RWPE2 (cell line): ENCODE data around the gene ABL1.

Experiments
- ATAC-seq: fragments of 200-7000 bp; cut with Tn5 transposase; 3 replicates; pipeline ENCODE4 v1.9.1; 2021; ENCODE audit warnings: low read depth
- DNase-seq: peaks from one replicate; pipeline ENCODE4 v3.0.0-alpha.2; 2020; ENCODE audit warnings: low spot score
- H3K27ac ChIP-seq: fragments of 450-650 bp; 2 replicates; pipeline ENCODE4 v1.5.1; 2017; ENCODE audit warnings: mild to moderate bottlenecking; ENCODE audit not compliant: poor library complexity, severe bottlenecking
- H3K27me3 ChIP-seq: fragments of 250-450 bp; sonication (Bioruptor Pico); 2 replicates; pipeline ENCODE4 v1.5.1; 2021; ENCODE audit warnings: mild to moderate bottlenecking, moderate library complexity; ENCODE audit not compliant: insufficient read depth, poor library complexity, severe bottlenecking
- H3K36me3 ChIP-seq: fragments of 250-450 bp; sonication (Bioruptor Pico); 2 replicates; pipeline ENCODE4 v1.5.1; 2020; ENCODE audit warnings: low read depth, mild to moderate bottlenecking, moderate library complexity
- H3K4me1 ChIP-seq: fragments of 250-450 bp; sonication (Bioruptor Pico); 2 replicates; pipeline ENCODE4 v1.5.1; 2021; ENCODE audit warnings: mild to moderate bottlenecking, moderate library complexity; ENCODE audit not compliant: insufficient read depth, poor library complexity, severe bottlenecking
- H3K4me3 ChIP-seq: fragments of 250-450 bp; sonication (Bioruptor Pico); 2 replicates; pipeline ENCODE4 v1.5.1; 2021; ENCODE audit warnings: mild to moderate bottlenecking, moderate library complexity; ENCODE audit not compliant: severe bottlenecking
- H3K9me3 ChIP-seq: fragments of 250-450 bp; sonication (Bioruptor Pico); 2 replicates; pipeline ENCODE4 v1.5.1; 2021; ENCODE audit warnings: mild to moderate bottlenecking, moderate library complexity; ENCODE audit not compliant: severe bottlenecking
- TF ChIP-seq, protein P1 (sequence below): fragments of 450-650 bp; IDR thresholded peaks from one replicate; pipeline ENCODE4 v1.5.1; 2017; ENCODE audit warnings: mild to moderate bottlenecking, moderate library complexity; ENCODE audit not compliant: poor library complexity, severe bottlenecking

Gene ABL1

DNA sequence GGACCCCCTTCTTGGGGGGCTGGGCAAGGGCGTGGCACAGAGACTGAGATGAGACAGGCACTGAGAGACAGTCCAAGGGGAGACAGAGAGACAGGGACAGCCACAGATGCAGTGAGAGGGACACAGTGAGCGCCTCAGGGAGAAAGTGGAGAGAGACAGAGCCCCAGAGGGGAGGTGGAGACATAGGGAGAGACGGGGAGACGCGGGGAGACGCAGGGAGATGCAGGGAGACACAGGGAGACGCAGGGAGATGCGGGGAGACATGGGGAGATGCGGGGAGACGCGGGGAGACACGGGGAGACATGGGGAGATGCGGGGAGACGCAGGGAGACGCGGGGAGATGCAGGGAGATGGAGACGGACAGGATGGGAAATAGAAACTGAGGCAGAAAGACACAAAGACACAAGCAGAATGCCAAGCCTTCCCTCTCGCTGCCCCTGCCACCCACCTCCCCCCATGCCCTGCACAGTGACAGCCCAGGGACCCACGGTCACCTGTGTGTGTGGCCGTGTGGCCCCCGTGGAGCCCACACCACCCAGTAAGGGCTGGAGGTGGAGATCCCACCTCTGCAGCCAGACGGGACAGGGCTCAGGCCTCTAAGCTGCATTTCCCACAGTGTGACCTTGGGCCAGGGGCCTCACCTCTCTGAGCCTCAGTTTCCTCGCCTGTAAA lies 95.2 kb downstream of the ABL1 start:
- no peaks in the 10 kb centered on the region for H3K27me3 ChIP-seq
- ATAC-seq (no peak), DNase-seq (no peak)
- no peak overlapping the region for H3K27ac ChIP-seq
- no peak overlapping the region for H3K4me3 ChIP-seq
- H3K4me1 ChIP-seq: peaks cover 43% of the 10 kb centered on the region
- H3K9me3 ChIP-seq: peaks cover 2% of the 10 kb centered on the region
- no peaks in the 10 kb centered on the region for H3K36me3 ChIP-seq
- TF ChIP-seq, protein P1, sequence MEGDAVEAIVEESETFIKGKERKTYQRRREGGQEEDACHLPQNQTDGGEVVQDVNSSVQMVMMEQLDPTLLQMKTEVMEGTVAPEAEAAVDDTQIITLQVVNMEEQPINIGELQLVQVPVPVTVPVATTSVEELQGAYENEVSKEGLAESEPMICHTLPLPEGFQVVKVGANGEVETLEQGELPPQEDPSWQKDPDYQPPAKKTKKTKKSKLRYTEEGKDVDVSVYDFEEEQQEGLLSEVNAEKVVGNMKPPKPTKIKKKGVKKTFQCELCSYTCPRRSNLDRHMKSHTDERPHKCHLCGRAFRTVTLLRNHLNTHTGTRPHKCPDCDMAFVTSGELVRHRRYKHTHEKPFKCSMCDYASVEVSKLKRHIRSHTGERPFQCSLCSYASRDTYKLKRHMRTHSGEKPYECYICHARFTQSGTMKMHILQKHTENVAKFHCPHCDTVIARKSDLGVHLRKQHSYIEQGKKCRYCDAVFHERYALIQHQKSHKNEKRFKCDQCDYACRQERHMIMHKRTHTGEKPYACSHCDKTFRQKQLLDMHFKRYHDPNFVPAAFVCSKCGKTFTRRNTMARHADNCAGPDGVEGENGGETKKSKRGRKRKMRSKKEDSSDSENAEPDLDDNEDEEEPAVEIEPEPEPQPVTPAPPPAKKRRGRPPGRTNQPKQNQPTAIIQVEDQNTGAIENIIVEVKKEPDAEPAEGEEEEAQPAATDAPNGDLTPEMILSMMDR: no peak

DNA sequence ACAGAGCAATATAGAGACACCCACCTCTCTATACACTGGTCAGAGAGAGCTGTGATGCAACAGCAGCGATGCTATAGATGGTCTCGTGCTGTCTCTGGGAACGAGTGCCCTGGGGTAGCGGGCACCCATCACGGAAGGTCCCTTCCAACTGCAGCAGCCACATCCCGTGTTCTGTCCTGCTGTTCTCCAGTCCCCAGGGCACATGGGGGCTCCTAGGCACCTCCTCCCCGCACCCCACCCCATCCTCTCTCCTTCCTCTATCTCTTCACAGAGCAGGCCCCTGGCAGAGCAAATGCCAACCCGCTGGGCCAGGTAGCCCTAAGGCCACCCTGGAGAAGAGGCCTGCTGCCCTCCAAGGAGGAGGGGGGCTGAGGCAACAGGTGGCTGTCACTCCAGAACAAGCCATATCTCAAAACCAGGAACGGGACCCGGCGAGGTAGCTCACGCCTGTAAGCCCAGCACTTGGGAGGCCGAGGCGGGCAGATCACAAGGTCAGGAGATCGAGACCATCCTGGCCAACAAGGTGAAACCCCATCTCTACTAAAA lies 95.8 kb downstream of the ABL1 start:
- Histone ChIP-seq H3K27me3 (no peaks in the 10 kb centered on the region), H3K4me1 (peaks cover 44% of the 10 kb centered on the region), H3K4me3 (no peak overlapping the region), H3K9me3 (peaks cover 2% of the 10 kb centered on the region), H3K36me3 (no peaks in the 10 kb centered on the region), H3K27ac (peak overlapping the region; percentile 70)
- TF ChIP-seq, protein P1: no peak
- no peak for ATAC-seq
- no peak for DNase-seq

DNA sequence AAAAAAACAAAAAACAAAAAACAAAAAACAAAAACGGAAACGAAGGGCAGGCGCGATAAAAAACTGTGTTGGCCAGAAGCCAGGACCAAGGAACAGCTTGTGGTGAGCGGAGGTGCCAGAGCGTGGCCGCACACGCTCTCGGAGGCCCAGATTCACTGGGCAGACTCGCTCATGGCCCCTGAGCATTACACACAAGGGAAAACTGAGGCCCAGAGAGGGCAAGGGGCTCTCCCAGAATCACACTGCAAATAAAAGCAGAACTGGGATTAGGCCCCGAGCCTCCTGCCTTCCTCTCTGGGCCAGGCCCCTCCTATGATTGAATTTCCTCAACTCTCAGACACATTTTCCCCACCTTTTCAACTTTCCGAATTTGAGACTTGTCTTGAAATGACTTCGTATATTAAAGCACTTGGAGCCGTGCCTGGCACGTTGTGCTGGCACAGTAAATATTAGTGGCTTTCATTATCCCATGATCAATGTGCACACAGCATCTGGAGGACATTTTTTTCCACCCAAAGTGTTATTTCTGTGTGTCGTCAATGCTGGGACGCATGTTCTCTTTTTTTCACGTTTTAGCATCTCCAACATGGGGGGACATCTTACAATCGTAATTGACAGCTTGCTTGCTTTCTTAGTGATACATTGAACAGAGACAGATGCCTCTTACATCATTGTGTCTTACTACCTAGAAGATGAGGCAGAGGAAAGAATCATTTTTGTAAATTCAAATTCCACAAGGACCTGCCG lies 96.6 kb downstream of the ABL1 start:
- H3K27me3 ChIP-seq: no peaks in the 10 kb centered on the region
- TF ChIP-seq, protein P1: no peak
- DNase-seq (no peak), ATAC-seq (no peak)
- no peaks in the 10 kb centered on the region for H3K36me3 ChIP-seq
- H3K4me1 ChIP-seq: peaks cover 51% of the 10 kb centered on the region
- H3K9me3 ChIP-seq: peaks cover 2% of the 10 kb centered on the region
- H3K27ac ChIP-seq: peak overlapping the region; percentile 70
- no peak overlapping the region for H3K4me3 ChIP-seq

DNA sequence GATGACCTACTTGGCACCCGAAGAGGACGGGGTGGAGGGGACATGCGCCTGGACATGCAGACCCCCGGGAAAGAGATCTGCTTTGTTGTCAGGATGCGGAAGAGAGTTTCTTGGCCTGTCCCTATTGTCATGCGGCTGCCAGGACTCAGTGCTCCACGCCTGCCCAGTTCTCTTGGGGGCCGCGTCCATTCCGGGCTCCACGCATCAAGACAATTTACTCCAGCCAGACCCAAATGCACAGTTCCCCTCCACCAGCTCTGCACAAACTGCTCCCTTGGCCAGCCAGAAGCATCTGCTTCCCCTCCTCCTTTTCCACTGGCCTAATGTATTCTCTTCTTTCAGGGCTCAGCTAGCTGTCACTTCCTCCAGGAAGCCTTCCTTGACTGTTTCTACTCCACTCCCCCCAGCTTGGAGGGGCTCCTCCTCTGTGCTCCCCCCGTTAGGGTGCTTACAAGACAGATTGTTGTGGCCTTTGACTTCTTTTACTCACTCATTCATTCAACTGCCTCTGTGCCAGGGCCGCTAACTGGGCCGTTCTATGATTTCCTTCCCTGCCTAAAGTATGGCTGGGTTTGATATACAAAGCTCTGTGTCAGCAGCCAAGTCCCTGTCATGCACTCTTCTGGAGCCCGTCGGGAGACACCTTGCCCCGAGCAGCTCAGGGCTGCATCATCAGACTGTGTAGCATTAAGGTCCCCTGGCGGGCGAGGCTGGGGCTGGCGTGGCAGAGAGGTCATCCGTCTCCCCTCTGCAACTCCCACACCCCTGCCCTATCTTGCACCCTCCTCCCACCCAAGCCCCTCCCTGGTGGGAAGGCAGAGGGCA lies 97.4 kb downstream of the ABL1 start:
- Histone ChIP-seq H3K27me3 (no peaks in the 10 kb centered on the region), H3K27ac (peak overlapping the region; percentile 70)

More for the DNA sequence above, 97.4 kb downstream of the ABL1 start:
- H3K9me3 ChIP-seq: peaks cover 2% of the 10 kb centered on the region
- ATAC-seq (0 out of 3 replicates have a peak, but pooled peaks have one; percentile 4), DNase-seq (no peak)
- no peak overlapping the region for H3K4me3 ChIP-seq
- no peaks in the 10 kb centered on the region for H3K36me3 ChIP-seq
- TF ChIP-seq, protein P1: peak; percentile 40
- peaks cover 52% of the 10 kb centered on the region for H3K4me1 ChIP-seq
